ENCODE results near the gene LASP1.
"Not testable (repeated sequence)": the region's sequence is repeated elsewhere in the genome, so short reads cannot be mapped to it uniquely, and the experiment has no call there.

LASP1 gene

GRCh38 chr17:38922538-38923297 is 52.9 kb downstream of the LASP1 start:
- in situ Hi-C loops (cut with MboI; ENCODE audit: low sequenced_read_pairs), result no loop called here

DNA sequence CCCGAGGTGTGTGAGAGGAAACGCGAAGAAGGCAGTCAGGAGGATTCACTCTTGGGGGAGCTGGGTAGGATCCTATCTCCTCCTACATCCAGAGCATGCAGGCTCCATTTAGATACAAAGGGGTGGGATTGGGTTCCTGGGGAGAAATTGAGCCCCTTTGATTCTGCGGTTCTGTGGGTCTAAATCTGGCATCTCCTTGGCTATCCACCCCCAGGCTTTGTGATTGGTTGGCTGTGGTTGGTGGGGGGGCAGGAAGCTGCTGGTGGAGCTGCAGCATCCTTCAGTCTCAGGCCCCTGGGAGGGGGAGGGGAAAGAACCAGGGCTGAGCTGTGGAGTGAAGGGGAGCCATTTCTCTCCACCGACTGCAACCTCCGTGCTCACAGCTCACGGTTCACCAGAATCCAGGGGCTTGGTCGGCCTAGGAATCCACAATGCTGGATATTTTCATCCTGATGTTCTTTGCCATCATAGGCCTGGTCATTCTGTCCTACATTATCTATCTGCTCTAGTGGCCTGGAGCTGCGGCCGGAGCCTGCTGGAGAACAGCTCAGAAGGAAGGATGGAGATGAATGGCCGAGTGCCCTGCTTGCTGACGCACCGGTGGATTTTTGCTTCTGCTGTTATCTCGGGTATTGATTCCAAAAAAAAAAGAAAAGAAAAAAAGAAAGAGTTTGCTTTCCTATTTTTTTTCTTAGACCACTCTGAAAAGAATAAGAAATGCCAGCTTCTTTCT is 55.6 kb downstream of the LASP1 start, which contains the start of gene LASP1NB:
Gene LASP1NB, plus strand, starts transcription at position 352 of the 733 bp plus-strand sequence.
- in situ Hi-C loops (cut with MboI; ENCODE audit: low sequenced_read_pairs), result no loop called here

DNA sequence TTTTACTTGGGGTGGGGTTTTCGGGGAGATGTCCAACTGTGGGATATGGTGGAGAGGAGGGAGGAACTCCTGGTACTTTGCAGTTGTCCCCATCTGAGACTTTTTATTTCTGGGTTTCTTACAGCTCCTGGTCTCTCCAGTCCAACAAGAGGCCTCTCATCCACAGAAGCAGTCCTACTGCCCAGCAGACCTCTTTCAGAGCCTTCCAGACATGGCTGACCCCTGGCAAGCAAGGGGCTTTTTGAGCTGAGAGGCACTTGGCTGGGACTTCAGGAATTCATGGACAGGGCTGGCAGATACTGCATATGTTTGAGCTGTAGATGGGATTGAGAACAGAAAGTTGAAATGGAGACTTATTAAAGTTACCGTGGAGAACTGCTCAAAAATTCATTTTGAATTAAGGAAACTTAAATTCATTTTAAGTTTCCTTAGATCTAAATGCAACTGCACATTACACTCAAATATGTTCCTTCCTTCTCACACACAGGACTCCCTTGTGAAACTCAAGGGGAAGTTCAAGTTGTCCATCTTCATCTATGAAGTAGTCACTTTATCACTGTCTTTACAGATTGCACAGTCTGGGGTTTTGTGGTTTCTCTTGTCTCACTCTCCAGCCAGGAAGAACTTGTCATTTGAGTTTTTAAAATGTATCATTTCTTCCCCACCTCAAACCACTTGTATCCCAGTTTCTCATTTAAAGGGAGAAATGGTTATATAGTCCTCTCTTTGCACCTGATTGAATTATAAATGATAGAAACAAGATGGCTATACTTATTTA is 56.6 kb downstream of the LASP1 start:
- in situ Hi-C loops (cut with MboI; ENCODE audit: low sequenced_read_pairs), result no loop called here

DNA sequence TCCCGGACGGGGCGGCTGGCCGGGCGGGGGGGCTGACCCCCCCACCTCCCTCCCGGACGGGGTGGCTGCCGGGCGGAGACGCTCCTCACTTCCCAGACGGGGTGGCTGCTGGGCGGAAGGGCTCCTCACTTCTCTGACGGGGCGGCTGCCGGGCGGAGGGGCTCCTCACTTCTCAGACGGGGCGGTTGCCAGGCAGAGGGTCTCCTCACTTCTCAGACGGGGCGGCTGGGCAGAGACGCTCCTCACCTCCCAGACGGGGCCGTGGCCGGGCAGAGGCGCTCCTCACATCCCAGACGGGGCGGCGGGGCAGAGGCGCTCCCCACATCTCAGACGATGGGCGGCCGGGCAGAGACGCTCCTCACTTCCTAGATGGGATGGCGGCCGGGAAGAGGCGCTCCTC is 60.9 kb downstream of the LASP1 start:
- in situ Hi-C loops (cut with MboI; ENCODE audit: low sequenced_read_pairs), result not testable (repeated sequence)

DNA sequence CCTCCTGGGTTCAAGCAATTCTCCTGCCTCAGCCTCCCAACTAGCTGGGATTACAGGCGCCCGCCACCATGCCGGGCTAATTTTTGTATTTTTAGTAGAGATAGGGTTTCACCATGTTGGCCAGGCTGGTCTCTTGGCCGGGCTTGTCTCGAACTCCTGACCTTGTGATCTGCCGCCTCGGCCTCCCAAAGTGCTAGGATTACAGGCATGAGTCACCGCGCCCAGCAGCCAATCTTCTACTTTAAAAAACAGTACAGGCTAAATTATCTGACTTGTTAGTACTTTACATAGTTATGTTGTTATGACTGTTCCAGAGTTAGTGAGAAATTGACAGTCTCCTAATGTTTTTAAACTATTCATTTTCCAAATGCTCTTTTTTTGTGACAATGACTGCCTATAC is 64.1 kb downstream of the LASP1 start:
- in situ Hi-C loops (cut with MboI; ENCODE audit: low sequenced_read_pairs), result not testable (repeated sequence)

GRCh38 chr17:38939987-38940386 is 70.1 kb downstream of the LASP1 start:
- in situ Hi-C loops (cut with MboI; ENCODE audit: low sequenced_read_pairs), result no loop called here

- in situ Hi-C loops (cut with MboI; ENCODE audit: low sequenced_read_pairs), result no loop called here
Observed at GRCh38 chr17:38940404-38940803, 70.5 kb downstream of the LASP1 start.

- in situ Hi-C loops (cut with MboI; ENCODE audit: low sequenced_read_pairs), result no loop called here
Observed at GRCh38 chr17:38942696-38943334, 73.0 kb downstream of the LASP1 start.

GRCh38 chr17:38943607-38944006 is 73.7 kb downstream of the LASP1 start:
- in situ Hi-C loops (cut with MboI; ENCODE audit: low sequenced_read_pairs), result no loop called here

DNA sequence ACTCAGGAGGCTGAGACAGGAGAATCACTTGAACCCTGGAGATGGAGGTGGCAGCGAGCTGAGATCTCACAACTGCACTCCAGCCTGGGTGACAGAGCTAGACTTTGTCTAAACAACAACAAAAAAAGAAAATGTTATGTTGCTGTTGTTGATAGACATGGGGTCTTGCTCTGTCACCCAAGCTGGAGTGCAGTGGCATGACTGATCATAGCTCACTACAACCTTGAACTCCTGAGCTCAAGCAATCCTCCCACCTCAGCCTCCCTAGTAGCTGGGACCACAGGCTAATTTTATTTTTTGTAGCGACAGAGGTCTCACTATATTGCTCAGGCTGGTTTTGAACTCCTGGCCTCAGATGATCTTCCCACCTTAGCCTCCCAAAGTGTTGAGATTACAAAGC is 77.3 kb downstream of the LASP1 start:
- in situ Hi-C loops (cut with MboI; ENCODE audit: low sequenced_read_pairs), result no loop called here

DNA sequence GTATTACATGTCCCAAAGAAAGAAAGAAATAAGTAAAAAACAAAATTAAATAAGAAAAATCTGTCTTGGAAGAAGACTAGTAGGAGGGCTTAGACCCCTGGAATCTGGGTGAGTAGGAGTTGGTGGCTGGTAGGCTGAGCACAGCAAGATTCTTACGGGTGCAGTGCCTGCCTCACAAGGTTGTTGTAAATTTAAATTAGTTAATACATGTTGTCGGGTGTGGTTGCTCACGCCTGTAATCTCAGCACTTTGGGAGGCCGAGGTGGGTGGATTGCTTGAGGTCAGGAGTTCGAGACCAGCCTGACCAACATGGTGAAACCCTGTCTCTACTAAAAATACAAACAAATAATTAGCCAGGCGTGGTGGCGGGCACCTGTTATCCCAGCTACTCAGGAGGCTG is 83.9 kb downstream of the LASP1 start:
- in situ Hi-C loops (cut with MboI; ENCODE audit: low sequenced_read_pairs), result not testable (repeated sequence)

DNA sequence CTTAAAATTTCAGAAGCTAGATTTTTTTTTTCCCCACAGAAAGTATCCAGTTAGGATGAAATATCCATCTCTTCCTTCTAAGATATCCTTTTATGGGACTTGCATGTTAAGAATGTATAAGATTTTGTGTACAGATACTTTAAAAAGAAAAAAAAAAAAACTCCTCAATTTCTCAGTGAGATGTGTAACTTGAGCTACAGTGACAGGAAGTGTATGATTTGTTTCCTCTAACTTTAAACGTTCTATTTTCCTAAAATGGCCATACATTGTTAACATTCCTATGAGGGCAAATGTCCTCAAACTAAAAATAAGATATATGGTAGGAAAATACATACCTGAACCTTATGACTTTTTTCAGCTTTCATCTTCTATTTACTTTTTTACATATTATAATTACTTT is 88.5 kb downstream of the LASP1 start:
- in situ Hi-C loops (cut with MboI; ENCODE audit: low sequenced_read_pairs), result no loop called here

DNA sequence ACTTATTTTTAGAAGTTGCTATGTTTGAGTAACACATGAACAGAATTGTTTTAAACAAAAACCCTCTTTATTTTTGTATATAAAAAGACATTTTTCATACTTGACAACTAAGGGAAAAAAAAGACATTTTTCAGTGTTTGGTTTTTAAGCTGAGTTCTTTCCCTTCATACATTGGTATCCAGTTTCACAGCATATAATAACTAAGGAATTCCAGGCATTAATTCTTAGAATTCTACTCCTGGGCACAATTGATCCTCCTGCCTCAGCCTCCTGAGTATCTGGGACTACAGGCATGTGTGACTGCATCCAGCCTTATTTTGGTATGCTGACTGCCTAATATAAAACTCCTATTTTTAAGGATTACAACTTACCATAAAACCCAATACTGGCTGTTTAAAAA is 88.9 kb downstream of the LASP1 start:
- in situ Hi-C loops (cut with MboI; ENCODE audit: low sequenced_read_pairs), result no loop called here

- in situ Hi-C loops (cut with MboI; ENCODE audit: low sequenced_read_pairs), result no loop called here
Observed at GRCh38 chr17:38959508-38959907, 89.7 kb downstream of the LASP1 start.

DNA sequence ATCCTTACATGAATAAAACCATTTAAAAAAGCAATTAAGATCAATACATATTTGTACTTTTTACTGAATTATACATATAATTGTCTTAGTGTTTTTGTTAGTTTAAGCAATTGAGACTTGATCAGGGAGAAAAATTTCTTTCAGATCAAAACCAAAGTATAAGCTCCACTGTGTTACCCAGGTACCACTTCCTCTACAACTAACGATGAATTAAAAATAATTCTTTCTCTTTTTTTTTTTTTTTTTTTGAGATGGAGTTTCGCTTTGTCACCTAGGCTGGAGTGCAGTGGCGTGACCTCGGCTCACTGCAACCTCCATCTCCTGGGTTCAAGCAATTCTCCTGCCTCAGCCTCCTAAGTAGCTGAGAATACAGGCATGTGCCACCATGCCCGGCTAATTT is 90.5 kb downstream of the LASP1 start:
- in situ Hi-C loops (cut with MboI; ENCODE audit: low sequenced_read_pairs), result no loop called here

DNA sequence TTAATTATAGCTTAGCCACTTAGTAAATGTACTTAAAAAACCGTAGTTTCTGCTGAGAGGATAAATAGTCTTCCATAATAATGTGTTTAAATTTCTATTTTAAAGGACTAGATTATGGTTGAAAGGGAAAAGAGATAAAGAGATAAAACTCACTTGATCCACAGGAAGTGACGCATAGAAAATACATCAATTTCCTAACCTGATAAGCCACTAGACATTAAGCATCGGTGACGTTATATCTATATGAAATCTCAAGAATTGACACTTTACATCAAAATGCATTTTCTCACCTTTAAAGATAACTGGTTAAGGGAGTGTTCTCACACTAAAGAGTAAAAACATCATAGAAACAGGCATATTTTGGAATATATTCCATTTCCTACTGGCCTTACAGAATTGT is 91.6 kb downstream of the LASP1 start:
- in situ Hi-C loops (cut with MboI; ENCODE audit: low sequenced_read_pairs), result no loop called here

DNA sequence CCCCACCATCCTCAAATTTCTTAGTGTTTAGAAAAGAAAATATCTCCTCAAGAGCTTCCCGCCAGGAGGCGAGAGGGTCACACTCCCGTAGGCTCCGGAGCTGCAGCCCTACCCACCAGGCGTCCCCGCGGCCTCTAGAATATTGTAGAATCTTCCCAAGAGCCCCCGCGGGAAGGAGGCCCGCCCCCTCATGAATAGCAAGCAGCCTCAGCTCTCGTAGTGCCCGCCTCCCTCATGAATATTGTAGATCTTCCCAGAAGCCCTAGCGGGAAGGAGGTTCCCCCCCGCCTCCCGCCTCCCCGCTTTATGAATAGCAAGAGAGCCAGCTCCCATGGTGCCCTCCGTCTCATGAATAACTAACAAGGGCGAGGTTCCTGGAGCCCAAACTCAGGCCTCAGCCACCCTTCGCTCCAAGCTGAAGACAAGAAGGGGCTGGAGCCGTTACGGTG is 97.5 kb downstream of the LASP1 start, which contains the start of gene FBXO47:
Gene FBXO47, minus strand, starts transcription at position 114 of the 449 bp plus-strand sequence. CDS start 4,378 bp downstream, outside the sequence.
- in situ Hi-C loops (cut with MboI; ENCODE audit: low sequenced_read_pairs), result no loop called here

GRCh38 chr17:38969281-38969680 is 99.4 kb downstream of the LASP1 start:
- in situ Hi-C loops (cut with MboI; ENCODE audit: low sequenced_read_pairs), result no loop called here

DNA sequence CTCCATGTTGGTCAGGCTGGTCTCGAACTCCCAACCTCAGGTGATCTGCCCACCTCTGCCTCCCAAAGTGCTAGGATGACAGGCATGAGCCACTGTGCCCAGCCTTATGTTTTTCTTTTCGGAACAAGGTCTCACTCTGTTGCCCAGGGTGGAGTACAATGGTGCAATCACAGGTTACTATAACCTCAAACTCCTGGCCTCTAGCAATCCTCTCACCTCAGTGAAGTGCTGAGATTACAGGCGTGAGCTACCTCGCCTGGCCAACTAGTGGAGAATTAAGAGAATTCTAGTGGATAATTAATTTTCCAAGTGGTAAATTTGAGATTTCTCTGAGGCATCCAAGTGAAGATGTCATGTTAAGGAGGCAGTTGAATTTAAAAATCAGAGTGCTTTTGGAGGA is 100.3 kb downstream of the LASP1 start:
- in situ Hi-C loops (cut with MboI; ENCODE audit: low sequenced_read_pairs), result no loop called here

- in situ Hi-C loops (cut with MboI; ENCODE audit: low sequenced_read_pairs), result no loop called here
Observed at GRCh38 chr17:38970804-38971203, 100.9 kb downstream of the LASP1 start.
